A549 (cell line): Measurements from ENCODE around the gene KRTAP9-8.

Source experiments
- CEBPB ChIP-seq, 2 experiments: fragments of >200 bp in 1 of 2; sonication (Bioruptor Twin) in 1 of 2; formaldehyde crosslinking in 1 of 2; IDR thresholded peaks; 2 replicates each; pipeline ENCODE4 v1.6.1; 2012 to 2016
- HEYL ChIP-seq: fragments of 250-450 bp; sonication (Bioruptor Pico); IDR thresholded peaks from 2 replicates; pipeline ENCODE4 v1.8.0; 2021; ENCODE audit warnings: mild to moderate bottlenecking, moderate library complexity
- HOXA7 ChIP-seq: fragments of 250-450 bp; sonication (Bioruptor Pico); IDR thresholded peaks from 2 replicates; pipeline ENCODE4 v1.5.0; 2020; ENCODE audit warnings: mild to moderate bottlenecking, moderate library complexity
- POLR2A ChIP-seq: IDR thresholded peaks from 2 replicates; pipeline ENCODE4 v1.6.1; 2012; ENCODE audit warnings: mild to moderate bottlenecking, low read length
- POLR2AphosphoS2 ChIP-seq: conservative IDR thresholded peaks from 2 replicates; pipeline ENCODE4 v1.6.1; 2012; ENCODE audit warnings: low read length, improper control_type of control experiment, inconsistent platforms
- RAD21 ChIP-seq, 2 experiments: fragments of >200 bp in 1 of 2; sonication (Bioruptor Twin) in 1 of 2; formaldehyde crosslinking in 1 of 2; IDR thresholded peaks in 1 of 2; conservative IDR thresholded peaks in 1 of 2; 2 replicates in 1 of 2; 3 replicates in 1 of 2; pipeline ENCODE4 v1.6.1; 2012 to 2018; ENCODE audit warnings: inconsistent platforms in 1 of 2
- ZFP36 ChIP-seq: fragments of 450-650 bp; IDR thresholded peaks from 2 replicates; pipeline ENCODE4 v1.6.1; 2014; ENCODE audit warnings: borderline replicate concordance; ENCODE audit not compliant: partially characterized antibody
- TF ChIP-seq, protein P1 (sequence below): fragments of >200 bp; sonication (Bioruptor Twin); formaldehyde crosslinking; IDR thresholded peaks from 3 replicates; pipeline ENCODE4 v1.5.1; 2016
- TF ChIP-seq, protein P2 (sequence below): fragments of 450-650 bp; IDR thresholded peaks from 2 replicates; pipeline ENCODE4 v1.6.1; 2014; ENCODE audit warnings: antibody characterized with exemption
- TF ChIP-seq, protein P3 (sequence below): IDR thresholded peaks from 2 replicates; pipeline ENCODE4 v1.6.1; 2012; ENCODE audit warnings: low read depth, borderline replicate concordance
- TF ChIP-seq, protein P4 (sequence below): IDR thresholded peaks from 2 replicates; pipeline ENCODE4 v1.6.1; 2012
- TF ChIP-seq, protein P5 (sequence below): fragments of 250-450 bp; sonication (Bioruptor Pico); IDR thresholded peaks from 2 replicates; pipeline ENCODE4 v1.5.0; 2021; ENCODE audit warnings: mild to moderate bottlenecking, moderate library complexity, borderline replicate concordance

DNA sequence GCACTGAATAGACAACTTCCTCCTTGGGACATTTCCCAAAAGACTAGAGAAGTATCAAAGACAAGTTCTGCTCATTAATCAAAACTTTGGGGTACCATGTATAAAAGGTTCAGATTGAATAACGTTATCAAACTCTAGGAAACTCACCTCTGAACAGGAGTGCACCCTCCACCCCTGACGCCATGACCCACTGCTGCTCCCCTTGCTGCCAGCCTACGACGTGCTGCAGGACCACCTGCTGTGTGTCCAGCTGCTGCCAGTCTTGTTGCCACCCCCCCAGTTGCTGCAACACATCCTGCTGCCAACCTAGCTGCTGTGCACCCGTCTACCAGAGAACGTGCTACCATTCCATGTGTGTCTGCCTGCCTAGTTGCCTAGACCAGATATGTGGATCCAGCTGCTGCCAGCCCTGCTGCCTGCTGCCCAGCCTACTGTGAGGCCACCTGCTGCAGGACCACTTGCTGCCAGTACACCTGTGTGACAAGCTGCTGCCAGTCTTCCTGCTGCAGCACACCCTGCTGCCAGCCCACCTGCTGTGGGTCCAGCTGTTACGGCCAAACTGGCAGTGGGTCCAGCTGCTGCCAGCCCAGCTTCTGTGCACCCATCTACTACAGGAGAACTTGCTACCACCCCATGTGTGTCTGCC, 25.2 kb upstream of the KRTAP9-8 start:
- TF ChIP-seq, protein P1, sequence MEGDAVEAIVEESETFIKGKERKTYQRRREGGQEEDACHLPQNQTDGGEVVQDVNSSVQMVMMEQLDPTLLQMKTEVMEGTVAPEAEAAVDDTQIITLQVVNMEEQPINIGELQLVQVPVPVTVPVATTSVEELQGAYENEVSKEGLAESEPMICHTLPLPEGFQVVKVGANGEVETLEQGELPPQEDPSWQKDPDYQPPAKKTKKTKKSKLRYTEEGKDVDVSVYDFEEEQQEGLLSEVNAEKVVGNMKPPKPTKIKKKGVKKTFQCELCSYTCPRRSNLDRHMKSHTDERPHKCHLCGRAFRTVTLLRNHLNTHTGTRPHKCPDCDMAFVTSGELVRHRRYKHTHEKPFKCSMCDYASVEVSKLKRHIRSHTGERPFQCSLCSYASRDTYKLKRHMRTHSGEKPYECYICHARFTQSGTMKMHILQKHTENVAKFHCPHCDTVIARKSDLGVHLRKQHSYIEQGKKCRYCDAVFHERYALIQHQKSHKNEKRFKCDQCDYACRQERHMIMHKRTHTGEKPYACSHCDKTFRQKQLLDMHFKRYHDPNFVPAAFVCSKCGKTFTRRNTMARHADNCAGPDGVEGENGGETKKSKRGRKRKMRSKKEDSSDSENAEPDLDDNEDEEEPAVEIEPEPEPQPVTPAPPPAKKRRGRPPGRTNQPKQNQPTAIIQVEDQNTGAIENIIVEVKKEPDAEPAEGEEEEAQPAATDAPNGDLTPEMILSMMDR: no peak
- TF ChIP-seq CEBPB (IDR thresholded peaks at IDR 0.05): no peak
- no peak for TF ChIP-seq POLR2A
- TF ChIP-seq HOXA7 (CRISPR knock-in tag): no peak
- TF ChIP-seq, protein P2, sequence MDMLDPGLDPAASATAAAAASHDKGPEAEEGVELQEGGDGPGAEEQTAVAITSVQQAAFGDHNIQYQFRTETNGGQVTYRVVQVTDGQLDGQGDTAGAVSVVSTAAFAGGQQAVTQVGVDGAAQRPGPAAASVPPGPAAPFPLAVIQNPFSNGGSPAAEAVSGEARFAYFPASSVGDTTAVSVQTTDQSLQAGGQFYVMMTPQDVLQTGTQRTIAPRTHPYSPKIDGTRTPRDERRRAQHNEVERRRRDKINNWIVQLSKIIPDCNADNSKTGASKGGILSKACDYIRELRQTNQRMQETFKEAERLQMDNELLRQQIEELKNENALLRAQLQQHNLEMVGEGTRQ: no peak
- TF ChIP-seq, protein P3, sequence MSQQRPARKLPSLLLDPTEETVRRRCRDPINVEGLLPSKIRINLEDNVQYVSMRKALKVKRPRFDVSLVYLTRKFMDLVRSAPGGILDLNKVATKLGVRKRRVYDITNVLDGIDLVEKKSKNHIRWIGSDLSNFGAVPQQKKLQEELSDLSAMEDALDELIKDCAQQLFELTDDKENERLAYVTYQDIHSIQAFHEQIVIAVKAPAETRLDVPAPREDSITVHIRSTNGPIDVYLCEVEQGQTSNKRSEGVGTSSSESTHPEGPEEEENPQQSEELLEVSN: no peak
- no peak for TF ChIP-seq POLR2AphosphoS2
- TF ChIP-seq, protein P4, sequence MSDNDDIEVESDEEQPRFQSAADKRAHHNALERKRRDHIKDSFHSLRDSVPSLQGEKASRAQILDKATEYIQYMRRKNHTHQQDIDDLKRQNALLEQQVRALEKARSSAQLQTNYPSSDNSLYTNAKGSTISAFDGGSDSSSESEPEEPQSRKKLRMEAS: no peak
- no peak for TF ChIP-seq ZFP36
- TF ChIP-seq, protein P5, sequence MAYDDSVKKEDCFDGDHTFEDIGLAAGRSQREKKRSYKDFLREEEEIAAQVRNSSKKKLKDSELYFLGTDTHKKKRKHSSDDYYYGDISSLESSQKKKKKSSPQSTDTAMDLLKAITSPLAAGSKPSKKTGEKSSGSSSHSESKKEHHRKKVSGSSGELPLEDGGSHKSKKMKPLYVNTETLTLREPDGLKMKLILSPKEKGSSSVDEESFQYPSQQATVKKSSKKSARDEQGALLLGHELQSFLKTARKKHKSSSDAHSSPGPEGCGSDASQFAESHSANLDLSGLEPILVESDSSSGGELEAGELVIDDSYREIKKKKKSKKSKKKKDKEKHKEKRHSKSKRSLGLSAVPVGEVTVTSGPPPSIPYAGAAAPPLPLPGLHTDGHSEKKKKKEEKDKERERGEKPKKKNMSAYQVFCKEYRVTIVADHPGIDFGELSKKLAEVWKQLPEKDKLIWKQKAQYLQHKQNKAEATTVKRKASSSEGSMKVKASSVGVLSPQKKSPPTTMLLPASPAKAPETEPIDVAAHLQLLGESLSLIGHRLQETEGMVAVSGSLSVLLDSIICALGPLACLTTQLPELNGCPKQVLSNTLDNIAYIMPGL (CRISPR knock-in tag): no peak
- no peak for TF ChIP-seq RAD21 (conservative IDR thresholded peaks at IDR 0.05 in 1 of 2, IDR thresholded peaks at IDR 0.05 in 1 of 2)
- TF ChIP-seq HEYL (CRISPR knock-in tag): no peak; the same call in 1 of the 2 replicates
